Measurements from ENCODE around the gene JPH3. TPM values are rescaled to one million over a fixed set of nuclear protein-coding genes. Genes with fewer than 3 reads are reported as not detected.
A peak's percentile ranks its signal among the peaks of the same experiment; 100 is the strongest.

JPH3 gene
- total and polyA plus RNA-seq, 10 of the 15 experiments (the other 5 are each of a cell fraction or from before 2014, with no cell fraction given): 0.05 TPM; not detected in 9

- H3K9me3 ChIP-seq (replicated peaks; ENCODE audit: control insufficient read depth, insufficient read depth, low read length): no peaks in the 10 kb centered on the region
- no peak overlapping the region for H3K27ac ChIP-seq (ENCODE audit: control insufficient read depth, insufficient read depth)
- intact Hi-C loops (cut with micrococcal nuclease; ENCODE audit: unreplicated experiment): loop anchor here (5.0 kb wide), 1 partner anchor 64 kb away; the partner anchor contains the start of gene KLHDC4
- ChIA-PET CTCF (interaction anchor here (0.7 to 1.9 kb wide), 6 partner anchors 10 to 309 kb away, joined by 3 to 10 read pairs (median 3); no protein-coding TSS in a partner anchor), POLR2A (no interaction called here), SMC1A (ENCODE audit: uncharacterized antibody, unreplicated experiment) (interaction anchor here (1.4 kb wide), 1 partner anchor 21 kb away, joined by 6 read pairs; no protein-coding TSS in a partner anchor), RAD21 (ENCODE audit: unreplicated experiment) (interaction anchor here (0.7 kb wide), 1 partner anchor 66 kb away, joined by 3 read pairs; no protein-coding TSS in a partner anchor)
- H3K36me3 ChIP-seq (ENCODE audit: control insufficient read depth in 2 of 2, insufficient read depth in 2 of 2, low read length in 1 of 2): peaks cover 11 to 21% of the 10 kb centered on the region in 2 experiments; a peak in 3 of 4 replicates
- H2AFZ ChIP-seq (ENCODE audit: control insufficient read depth, low read depth, low read length): no peak overlapping the region
- no peak for DNase-seq (ENCODE audit: low read depth, low spot score)
- BruUV-seq (replicated peaks): TSS peak; percentile 15
- H3K4me1 ChIP-seq (ENCODE audit: control insufficient read depth, insufficient read depth, low read length): peaks cover 38% of the 10 kb centered on the region
- H3K79me2 ChIP-seq (ENCODE audit: control insufficient read depth, insufficient read depth, low read length): no peaks in the 10 kb centered on the region
- in situ Hi-C loops (cut with MboI): no loop called here
- no peaks in the 10 kb centered on the region for H3K27me3 ChIP-seq (replicated peaks in 1 of 2; ENCODE audit: control insufficient read depth in 2 of 2, insufficient read depth in 2 of 2, low read length in 1 of 2)
- no peaks in the 10 kb centered on the region for H4K20me1 ChIP-seq (ENCODE audit: control insufficient read depth, insufficient read depth)
- TF ChIP-seq HDAC6 (IDR thresholded peaks at IDR 0.05; ENCODE audit: unreplicated experiment) (no peak), ZNF384 (IDR thresholded peaks at IDR 0.05; ENCODE audit: borderline replicate concordance, low read depth, low read length) (no peak), HDGF (IDR thresholded peaks at IDR 0.05) (no peak), FOXM1 (IDR thresholded peaks at IDR 0.05; ENCODE audit: low read depth, low read length) (no peak), ZSCAN29 (IDR thresholded peaks at IDR 0.05) (no peak), SMAD5 (IDR thresholded peaks at IDR 0.05; ENCODE audit: low read depth) (no peak)
- WGBS (ENCODE audit: insufficient coverage, insufficient replicate concordance, low lambda C conversion rate, missing lambda C conversion rate): 97% methylated on average over 13 of the region's 26 CpGs
- no peak overlapping the region for H3K4me2 ChIP-seq (ENCODE audit: control insufficient read depth, insufficient read depth)
- H3K9ac ChIP-seq (ENCODE audit: control insufficient read depth, insufficient read depth, low read length): no peak overlapping the region
- no peak overlapping the region for H3K4me3 ChIP-seq
- FAIRE-seq: no peak
- no peak for ATAC-seq
These were observed 100.8 kb downstream of the JPH3 start for GRCh38 chr16:87703071-87703470.

DNA sequence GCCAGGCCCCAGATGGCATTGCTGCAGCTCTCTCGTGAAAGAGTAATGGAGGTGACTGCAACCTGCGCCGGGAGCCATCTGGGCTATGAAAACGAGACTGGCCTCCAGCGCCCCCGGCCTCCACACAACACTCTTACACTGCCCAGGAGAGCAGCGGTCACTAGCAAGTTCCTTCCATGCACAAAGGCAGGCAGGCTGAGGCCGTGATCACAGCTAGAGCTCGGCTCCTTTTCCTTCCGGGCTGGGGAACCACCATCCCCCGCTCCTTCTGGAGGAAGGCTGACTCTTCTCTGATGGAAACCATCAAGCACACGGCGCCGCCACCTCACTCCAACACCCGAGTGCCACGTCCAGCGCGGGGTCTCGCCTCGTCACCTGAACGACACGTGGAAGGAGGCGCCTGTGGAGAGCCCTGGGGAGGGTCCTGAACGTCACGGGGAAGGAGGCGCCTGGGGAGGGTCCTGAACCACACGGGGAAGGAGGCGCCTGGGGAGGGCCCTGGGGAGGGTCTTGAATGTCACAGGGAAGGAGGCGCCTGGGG lies 101.6 kb downstream of the JPH3 start:
- ChIA-PET RAD21 (ENCODE audit: unreplicated experiment) (no interaction called here), SMC1A (ENCODE audit: uncharacterized antibody, unreplicated experiment) (interaction anchor here (1.0 kb wide), 1 partner anchor 65 kb away, joined by 4 read pairs; no protein-coding TSS in a partner anchor), POLR2A (no interaction called here), CTCF (no interaction called here)
- no TSS peak for BruUV-seq (replicated peaks)
- Histone ChIP-seq H3K4me3 (no peak overlapping the region), H3K27me3 (replicated peaks in 1 of 2; ENCODE audit: control insufficient read depth in 2 of 2, insufficient read depth in 2 of 2, low read length in 1 of 2) (no peaks in the 10 kb centered on the region), H3K79me2 (ENCODE audit: control insufficient read depth, insufficient read depth, low read length) (no peaks in the 10 kb centered on the region), H3K4me1 (ENCODE audit: control insufficient read depth, insufficient read depth, low read length) (peaks cover 30% of the 10 kb centered on the region), H3K9ac (ENCODE audit: control insufficient read depth, insufficient read depth, low read length) (no peak overlapping the region), H3K36me3 (ENCODE audit: control insufficient read depth in 2 of 2, insufficient read depth in 2 of 2, low read length in 1 of 2) (peaks cover 11 to 23% of the 10 kb centered on the region in 2 experiments; a peak in 3 of 4 replicates), H3K9me3 (replicated peaks; ENCODE audit: control insufficient read depth, insufficient read depth, low read length) (no peaks in the 10 kb centered on the region), H3K27ac (ENCODE audit: control insufficient read depth, insufficient read depth) (no peak overlapping the region), H2AFZ (ENCODE audit: control insufficient read depth, low read depth, low read length) (no peak overlapping the region), H4K20me1 (ENCODE audit: control insufficient read depth, insufficient read depth) (no peaks in the 10 kb centered on the region), H3K4me2 (ENCODE audit: control insufficient read depth, insufficient read depth) (no peak overlapping the region)
- ATAC-seq (no peak), FAIRE-seq (no peak), DNase-seq (ENCODE audit: low read depth, low spot score) (no peak)
- intact Hi-C loops (cut with micrococcal nuclease; ENCODE audit: unreplicated experiment) (loop anchor here (5.0 kb wide), 1 partner anchor 63 kb away; the partner anchor contains the start of gene KLHDC4), in situ Hi-C loops (cut with MboI) (no loop called here)
- 94% methylated on average over 26 of the region's 29 CpGs for WGBS (ENCODE audit: insufficient coverage, insufficient replicate concordance, low lambda C conversion rate, missing lambda C conversion rate)
- TF ChIP-seq ZBTB4 (CRISPR knock-in tag; IDR thresholded peaks at IDR 0.05) (no peak), ATF7 (IDR thresholded peaks at IDR 0.05; ENCODE audit: low read depth) (no peak), RB1 (IDR thresholded peaks at IDR 0.05; ENCODE audit: borderline replicate concordance) (no peak), SMARCA5 (IDR thresholded peaks at IDR 0.05) (no peak)
- TF ChIP-seq, protein P1, sequence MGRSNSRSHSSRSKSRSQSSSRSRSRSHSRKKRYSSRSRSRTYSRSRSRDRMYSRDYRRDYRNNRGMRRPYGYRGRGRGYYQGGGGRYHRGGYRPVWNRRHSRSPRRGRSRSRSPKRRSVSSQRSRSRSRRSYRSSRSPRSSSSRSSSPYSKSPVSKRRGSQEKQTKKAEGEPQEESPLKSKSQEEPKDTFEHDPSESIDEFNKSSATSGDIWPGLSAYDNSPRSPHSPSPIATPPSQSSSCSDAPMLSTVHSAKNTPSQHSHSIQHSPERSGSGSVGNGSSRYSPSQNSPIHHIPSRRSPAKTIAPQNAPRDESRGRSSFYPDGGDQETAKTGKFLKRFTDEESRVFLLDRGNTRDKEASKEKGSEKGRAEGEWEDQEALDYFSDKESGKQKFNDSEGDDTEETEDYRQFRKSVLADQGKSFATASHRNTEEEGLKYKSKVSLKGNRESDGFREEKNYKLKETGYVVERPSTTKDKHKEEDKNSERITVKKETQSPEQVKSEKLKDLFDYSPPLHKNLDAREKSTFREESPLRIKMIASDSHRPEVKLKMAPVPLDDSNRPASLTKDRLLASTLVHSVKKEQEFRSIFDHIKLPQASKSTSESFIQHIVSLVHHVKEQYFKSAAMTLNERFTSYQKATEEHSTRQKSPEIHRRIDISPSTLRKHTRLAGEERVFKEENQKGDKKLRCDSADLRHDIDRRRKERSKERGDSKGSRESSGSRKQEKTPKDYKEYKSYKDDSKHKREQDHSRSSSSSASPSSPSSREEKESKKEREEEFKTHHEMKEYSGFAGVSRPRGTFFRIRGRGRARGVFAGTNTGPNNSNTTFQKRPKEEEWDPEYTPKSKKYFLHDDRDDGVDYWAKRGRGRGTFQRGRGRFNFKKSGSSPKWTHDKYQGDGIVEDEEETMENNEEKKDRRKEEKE (IDR thresholded peaks at IDR 0.05): no peak

Data from GM12878 (cell line).